NCI-H82 (cell line): ENCODE measurements around the gene HLA-DPB1.
"Not testable (repeated sequence)": the region's sequence is repeated elsewhere in the genome, so short reads cannot be mapped to it uniquely, and the experiment has no call there.

Experiments used
- DNase-seq: peaks from one replicate; lab custom pipeline; 2025; lab: John Stamatoyannopoulos, UW

HLA-DPB1 gene

GRCh38 chr6:33071569-33071968 lies 4.2 kb upstream of the HLA-DPB1 start:
- DNase-seq = peak; percentile 13

GRCh38 chr6:33072508-33073100 lies 3.2 kb upstream of the HLA-DPB1 start:
- DNase-seq = no peak

GRCh38 chr6:33073431-33073871 lies 2.3 kb upstream of the HLA-DPB1 start, which contains the start of gene HLA-DPA1:
HLA-DPA1 (minus strand) TSS chr6:33073649.
- peak; percentile 31 for DNase-seq

GRCh38 chr6:33075208-33075567 lies 602 bp upstream of the HLA-DPB1 start:
- no peak for DNase-seq

- DNase-seq = no peak
Observed at GRCh38 chr6:33076406-33076934, 680 bp downstream of the HLA-DPB1 start.

GRCh38 chr6:33077908-33078307 lies 2.1 kb downstream of the HLA-DPB1 start:
- no peak for DNase-seq

GRCh38 chr6:33078442-33078841 lies 2.7 kb downstream of the HLA-DPB1 start:
- no peak for DNase-seq

GRCh38 chr6:33078919-33079521 lies 3.2 kb downstream of the HLA-DPB1 start:
- no peak for DNase-seq

GRCh38 chr6:33079580-33079979 lies 3.8 kb downstream of the HLA-DPB1 start:
- DNase-seq = no peak

GRCh38 chr6:33080127-33081089 lies 4.6 kb downstream of the HLA-DPB1 start:
- DNase-seq = peak; percentile 72

GRCh38 chr6:33081098-33081824 lies 5.5 kb downstream of the HLA-DPB1 start:
- no peak for DNase-seq

GRCh38 chr6:33082702-33083101 lies 6.9 kb downstream of the HLA-DPB1 start:
- peak; percentile 71 for DNase-seq

GRCh38 chr6:33085627-33086026 lies 9.8 kb downstream of the HLA-DPB1 start:
- no peak for DNase-seq

- no peak for DNase-seq
Observed at GRCh38 chr6:33088258-33088930, 12.6 kb downstream of the HLA-DPB1 start.

- no peak for DNase-seq
Observed at GRCh38 chr6:33088931-33089620, 13.3 kb downstream of the HLA-DPB1 start.

- peak; percentile 56 for DNase-seq
Observed at GRCh38 chr6:33091957-33092356, 16.2 kb downstream of the HLA-DPB1 start.

GRCh38 chr6:33092385-33092784 lies 16.6 kb downstream of the HLA-DPB1 start:
- DNase-seq = no peak

GRCh38 chr6:33093855-33094254 lies 18.1 kb downstream of the HLA-DPB1 start:
- DNase-seq = no peak

GRCh38 chr6:33095681-33096080 lies 19.9 kb downstream of the HLA-DPB1 start:
- DNase-seq = no peak

GRCh38 chr6:33101121-33101737 lies 25.4 kb downstream of the HLA-DPB1 start:
- not testable (repeated sequence) for DNase-seq
